Mesendoderm (in vitro differentiated cells): ENCODE results near the gene HPSE.

Experiments
- DNase-seq: peaks from one replicate; pipeline ENCODE4 v3.0.0; 2013
- H2AK5ac ChIP-seq: 2 replicates; pipeline ENCODE4 v1.6.1; 2013; ENCODE audit warnings: low read length, inconsistent platforms
- H2BK120ac ChIP-seq: 2 replicates; pipeline ENCODE4 v1.6.1; 2013; ENCODE audit warnings: low read depth, mild to moderate bottlenecking, low read length, moderate library complexity, mixed read lengths
- H2BK15ac ChIP-seq: replicated peaks from 2 replicates; pipeline ENCODE4 v1.6.1; 2013; ENCODE audit warnings: low read depth, mild to moderate bottlenecking, moderate library complexity
- H2BK5ac ChIP-seq: 2 replicates; pipeline ENCODE4 v1.6.1; 2013; ENCODE audit warnings: low read length, inconsistent platforms
- H3K18ac ChIP-seq: 2 replicates; pipeline ENCODE4 v1.6.1; 2013; ENCODE audit warnings: mild to moderate bottlenecking, low read length, mixed read lengths
- H3K23ac ChIP-seq: one replicate; pipeline ENCODE4 v1.6.1; 2013; ENCODE audit warnings: low read length
- H3K27ac ChIP-seq: 2 replicates; pipeline ENCODE4 v1.5.1; 2013; ENCODE audit warnings: low read depth, mild to moderate bottlenecking, inconsistent platforms, low read length, moderate library complexity
- H3K27me3 ChIP-seq: 2 replicates; pipeline ENCODE4 v1.6.1; 2013; ENCODE audit warnings: low read length, control low read depth, mild to moderate bottlenecking, inconsistent platforms; ENCODE audit not compliant: insufficient read depth, poor library complexity
- H3K36me3 ChIP-seq: 2 replicates; pipeline ENCODE4 v1.6.1; 2013; ENCODE audit warnings: low read length, inconsistent platforms; ENCODE audit not compliant: control insufficient read depth, insufficient read depth
- H3K4ac ChIP-seq: one replicate; pipeline ENCODE4 v1.6.1; 2013; ENCODE audit warnings: low read depth, mild to moderate bottlenecking, low read length, moderate library complexity
- H3K4me1 ChIP-seq: 2 replicates; pipeline ENCODE4 v1.6.1; 2013; ENCODE audit warnings: low read depth, low read length, inconsistent platforms; ENCODE audit not compliant: control insufficient read depth
- H3K4me2 ChIP-seq: 2 replicates; pipeline ENCODE4 v1.6.1; 2013; ENCODE audit warnings: low read length
- H3K4me3 ChIP-seq: 2 replicates; pipeline ENCODE4 v1.5.1; 2013; ENCODE audit warnings: mild to moderate bottlenecking, low read length
- H3K56ac ChIP-seq: one replicate; pipeline ENCODE4 v1.6.1; 2013; ENCODE audit warnings: low read length
- H3K79me1 ChIP-seq: 2 replicates; pipeline ENCODE4 v1.6.1; 2013; ENCODE audit warnings: low read length, inconsistent platforms
- H3K79me2 ChIP-seq: 2 replicates; pipeline ENCODE4 v1.6.1; 2013; ENCODE audit warnings: mild to moderate bottlenecking, low read length; ENCODE audit not compliant: control insufficient read depth, insufficient read depth
- H3K9ac ChIP-seq: 2 replicates; pipeline ENCODE4 v1.6.1; 2013; ENCODE audit warnings: low read length, inconsistent platforms
- H4K5ac ChIP-seq: one replicate; pipeline ENCODE4 v1.6.1; 2013; ENCODE audit warnings: low read length
- H4K8ac ChIP-seq: one replicate; pipeline ENCODE4 v1.6.1; 2013; ENCODE audit warnings: low read depth, mild to moderate bottlenecking, control low read depth, low read length, moderate library complexity
- WGBS: extraction: QIAGEN DNeasy Blood & Tissue Kit; methylation state at CpG from one replicate; pipeline ENCODE4 v1.1.7; 2013; ENCODE audit warnings: low lambda C conversion rate, missing lambda C conversion rate; ENCODE audit not compliant: insufficient coverage; ENCODE audit errors: extremely low coverage; 5-methylcytosine and 5-hydroxymethylcytosine counted together

HPSE gene

GRCh38 chr4:83348074-83348473, 13.4 kb upstream of the HPSE start:
- H2BK15ac ChIP-seq, result no peak overlapping the region
- H3K27me3 ChIP-seq, result no peaks in the 10 kb centered on the region
- no peaks in the 10 kb centered on the region for H3K36me3 ChIP-seq
- H3K18ac ChIP-seq, result no peak overlapping the region
- no peak overlapping the region for H3K4ac ChIP-seq
- no peaks in the 10 kb centered on the region for H3K4me1 ChIP-seq
- H3K79me1 ChIP-seq, result no peaks in the 10 kb centered on the region
- H3K4me3 ChIP-seq, result no peak overlapping the region
- WGBS, result no CpG with 5 or more reads among the region's 1 CpG
- no peak overlapping the region for H3K4me2 ChIP-seq
- no peak overlapping the region for H3K56ac ChIP-seq
- no peak overlapping the region for H3K23ac ChIP-seq
- H3K9ac ChIP-seq, result no peak overlapping the region
- no peak overlapping the region for H2AK5ac ChIP-seq
- H4K8ac ChIP-seq, result no peak overlapping the region
- H3K79me2 ChIP-seq, result no peaks in the 10 kb centered on the region
- no peak overlapping the region for H3K27ac ChIP-seq
- DNase-seq, result no peak
- no peak overlapping the region for H4K5ac ChIP-seq
- H2BK5ac ChIP-seq, result no peak overlapping the region
- H2BK120ac ChIP-seq, result no peak overlapping the region

- H3K27ac ChIP-seq, result no peak overlapping the region
- H3K4me1 ChIP-seq, result no peaks in the 10 kb centered on the region
- WGBS, result no CpG with 5 or more reads among the region's 3 CpGs
- no peak overlapping the region for H3K18ac ChIP-seq
- no peak overlapping the region for H3K4me3 ChIP-seq
- no peaks in the 10 kb centered on the region for H3K79me2 ChIP-seq
- H2AK5ac ChIP-seq, result no peak overlapping the region
- no peak overlapping the region for H2BK5ac ChIP-seq
- no peak overlapping the region for H2BK120ac ChIP-seq
- H3K4me2 ChIP-seq, result no peak overlapping the region
- H4K8ac ChIP-seq, result no peak overlapping the region
- H3K23ac ChIP-seq, result no peak overlapping the region
- H3K56ac ChIP-seq, result no peak overlapping the region
- DNase-seq, result no peak
- no peaks in the 10 kb centered on the region for H3K27me3 ChIP-seq
- no peaks in the 10 kb centered on the region for H3K36me3 ChIP-seq
- H3K79me1 ChIP-seq, result no peaks in the 10 kb centered on the region
- H4K5ac ChIP-seq, result no peak overlapping the region
- no peak overlapping the region for H2BK15ac ChIP-seq
- no peak overlapping the region for H3K9ac ChIP-seq
- no peak overlapping the region for H3K4ac ChIP-seq
Observed at GRCh38 chr4:83342476-83342875, 7.8 kb upstream of the HPSE start.

GRCh38 chr4:83340692-83341343, 6.2 kb upstream of the HPSE start:
- H4K8ac ChIP-seq, result no peak overlapping the region
- H3K56ac ChIP-seq, result no peak overlapping the region
- no peak overlapping the region for H4K5ac ChIP-seq
- H3K27ac ChIP-seq, result no peak overlapping the region
- no peak overlapping the region for H3K4me3 ChIP-seq
- H2BK120ac ChIP-seq, result no peak overlapping the region
- no peaks in the 10 kb centered on the region for H3K4me1 ChIP-seq
- no peak overlapping the region for H2BK15ac ChIP-seq
- H3K4ac ChIP-seq, result no peak overlapping the region
- H3K18ac ChIP-seq, result no peak overlapping the region
- DNase-seq, result no peak
- no peaks in the 10 kb centered on the region for H3K27me3 ChIP-seq
- no peak overlapping the region for H2AK5ac ChIP-seq
- H3K79me2 ChIP-seq, result no peaks in the 10 kb centered on the region
- no CpG with 5 or more reads among the region's 2 CpGs for WGBS
- no peaks in the 10 kb centered on the region for H3K79me1 ChIP-seq
- no peak overlapping the region for H3K9ac ChIP-seq
- no peak overlapping the region for H2BK5ac ChIP-seq
- H3K36me3 ChIP-seq, result no peaks in the 10 kb centered on the region
- H3K23ac ChIP-seq, result no peak overlapping the region
- H3K4me2 ChIP-seq, result no peak overlapping the region

- no peak overlapping the region for H3K9ac ChIP-seq
- no peaks in the 10 kb centered on the region for H3K79me1 ChIP-seq
- H2AK5ac ChIP-seq, result no peak overlapping the region
- H3K36me3 ChIP-seq, result no peaks in the 10 kb centered on the region
- H3K79me2 ChIP-seq, result no peaks in the 10 kb centered on the region
- H3K4me2 ChIP-seq, result no peak overlapping the region
- H3K4me3 ChIP-seq, result no peak overlapping the region
- no peak overlapping the region for H4K8ac ChIP-seq
- H3K23ac ChIP-seq, result no peak overlapping the region
- no peak overlapping the region for H4K5ac ChIP-seq
- no peak overlapping the region for H3K4ac ChIP-seq
- peaks cover 2% of the 10 kb centered on the region for H3K27me3 ChIP-seq
- H2BK15ac ChIP-seq, result no peak overlapping the region
- H3K27ac ChIP-seq, result no peak overlapping the region
- no peaks in the 10 kb centered on the region for H3K4me1 ChIP-seq
- DNase-seq, result no peak
- no CpG with 5 or more reads among the region's 6 CpGs for WGBS
- no peak overlapping the region for H3K56ac ChIP-seq
- no peak overlapping the region for H2BK120ac ChIP-seq
- H2BK5ac ChIP-seq, result no peak overlapping the region
- no peak overlapping the region for H3K18ac ChIP-seq
Observed at GRCh38 chr4:83339573-83339972, 4.9 kb upstream of the HPSE start.

GRCh38 chr4:83335701-83336100, 1.1 kb upstream of the HPSE start:
- Histone ChIP-seq H3K79me1 (no peaks in the 10 kb centered on the region), H3K23ac (no peak overlapping the region), H3K4me1 (no peaks in the 10 kb centered on the region), H3K56ac (no peak overlapping the region), H2BK120ac (no peak overlapping the region), H3K4me3 (no peak overlapping the region), H2AK5ac (no peak overlapping the region), H3K18ac (no peak overlapping the region), H3K79me2 (no peaks in the 10 kb centered on the region), H3K27ac (no peak overlapping the region), H3K4ac (no peak overlapping the region), H2BK15ac (no peak overlapping the region), H3K4me2 (no peak overlapping the region), H3K36me3 (no peaks in the 10 kb centered on the region), H2BK5ac (no peak overlapping the region), H3K27me3 (peaks cover 10% of the 10 kb centered on the region), H3K9ac (no peak overlapping the region), H4K5ac (no peak overlapping the region), H4K8ac (no peak overlapping the region)
- no CpG with 5 or more reads among the region's 6 CpGs for WGBS
- no peak for DNase-seq

GRCh38 chr4:83331956-83332355, 2.7 kb downstream of the HPSE start:
- Histone ChIP-seq H3K23ac (no peak overlapping the region), H3K56ac (no peak overlapping the region), H4K5ac (no peak overlapping the region), H2AK5ac (no peak overlapping the region), H3K9ac (no peak overlapping the region), H3K4me1 (no peaks in the 10 kb centered on the region), H3K27ac (no peak overlapping the region), H3K36me3 (no peaks in the 10 kb centered on the region), H3K27me3 (peaks cover 10% of the 10 kb centered on the region), H3K18ac (no peak overlapping the region), H2BK5ac (no peak overlapping the region), H2BK15ac (no peak overlapping the region), H3K79me2 (no peaks in the 10 kb centered on the region), H2BK120ac (no peak overlapping the region), H3K4ac (no peak overlapping the region), H3K79me1 (no peaks in the 10 kb centered on the region), H3K4me2 (no peak overlapping the region), H4K8ac (no peak overlapping the region), H3K4me3 (no peak overlapping the region)
- no peak for DNase-seq
- no CpG with 5 or more reads among the region's 3 CpGs for WGBS
